CD14-positive monocyte (primary cell): ENCODE measurements around the gene GRM2. TPM values are rescaled to one million over a fixed set of nuclear protein-coding genes. Genes with fewer than 3 reads are reported as not detected.

ENCODE experiments used
- DNase-seq, 3 donors: peaks; one replicate each; pipeline ENCODE4 v3.0.0-alpha.2; 2011 to 2022
- H2AFZ ChIP-seq: 2 replicates; pipeline ENCODE4 v1.6.0; 2012; ENCODE audit warnings: mild to moderate bottlenecking, low read depth, low read length, inconsistent platforms; ENCODE audit not compliant: insufficient read depth, poor library complexity, severe bottlenecking
- H3K27ac ChIP-seq, 2 donors: 1 replicate in 1 of 2; 2 replicates in 1 of 2; pipeline ENCODE4 v1.5.1; 2012 to 2013; ENCODE audit warnings: low read length in 2 of 2, control low read depth in 1 of 2, inconsistent platforms in 1 of 2, low read depth in 1 of 2, mild to moderate bottlenecking in 1 of 2
- H3K27me3 ChIP-seq, 2 donors: one replicate each; pipeline versions ENCODE4 v1.6.0 to v1.6.1; 2011 to 2013; ENCODE audit warnings: low read length in 2 of 2; ENCODE audit not compliant: control insufficient read depth in 2 of 2, insufficient read depth in 2 of 2
- H3K36me3 ChIP-seq, 2 donors: replicated peaks in 1 of 2; 1 replicate in 1 of 2; 2 replicates in 1 of 2; pipeline versions ENCODE4 v1.5.1 to v1.6.1; 2012 to 2013; ENCODE audit warnings: low read length in 2 of 2, control low read depth in 1 of 2, inconsistent platforms in 1 of 2, mild to moderate bottlenecking in 1 of 2; ENCODE audit not compliant: insufficient read depth in 2 of 2, control insufficient read depth in 1 of 2
- H3K4me1 ChIP-seq, 2 donors: 1 replicate in 1 of 2; 2 replicates in 1 of 2; pipeline versions ENCODE4 v1.5.1 to v1.6.1; 2012 to 2013; ENCODE audit warnings: low read length in 2 of 2, control low read depth in 1 of 2, inconsistent platforms in 1 of 2, mild to moderate bottlenecking in 1 of 2, moderate library complexity in 1 of 2; ENCODE audit not compliant: insufficient read depth in 2 of 2, control insufficient read depth in 1 of 2
- H3K4me2 ChIP-seq: replicated peaks from 2 replicates; pipeline ENCODE3; 2012; ENCODE audit warnings: low read length, moderate library complexity, mild to moderate bottlenecking; ENCODE audit not compliant: poor library complexity, severe bottlenecking; ENCODE audit errors: extremely low read depth
- H3K4me3 ChIP-seq, 3 experiments: fragments of 200-600 bp in 1 of 3; sonication (generic) in 1 of 3; replicated peaks in 1 of 3; 1 replicate in 2 of 3; 2 replicates in 1 of 3; pipeline ENCODE4 v1.5.1; 2011 to 2013; ENCODE audit warnings: low read length in 3 of 3, mild to moderate bottlenecking in 3 of 3, control low read depth in 2 of 3, low read depth in 2 of 3, inconsistent platforms in 1 of 3, moderate library complexity in 1 of 3
- H3K79me2 ChIP-seq: 2 replicates; pipeline ENCODE4 v1.6.0; 2012; ENCODE audit warnings: mild to moderate bottlenecking, control low read depth, inconsistent platforms, low read length, moderate library complexity; ENCODE audit not compliant: insufficient read depth
- H3K9ac ChIP-seq: 2 replicates; pipeline ENCODE4 v1.6.0; 2017; ENCODE audit warnings: low read length, mild to moderate bottlenecking; ENCODE audit not compliant: insufficient read depth, poor library complexity, severe bottlenecking
- H3K9me3 ChIP-seq, 2 donors: replicated peaks in 1 of 2; 1 replicate in 1 of 2; 2 replicates in 1 of 2; pipeline versions ENCODE4 v1.5.1 to v1.6.1; 2012 to 2013; ENCODE audit warnings: low read length in 2 of 2, control low read depth in 1 of 2; ENCODE audit not compliant: control insufficient read depth in 1 of 2, insufficient read depth in 1 of 2
- H4K20me1 ChIP-seq: 2 replicates; pipeline ENCODE4 v1.6.0; 2012; ENCODE audit warnings: mild to moderate bottlenecking, low read length, control low read depth, moderate library complexity; ENCODE audit not compliant: insufficient read depth
- H3K27ac Mint-ChIP-seq, 7 donors: one replicate each; pipeline ENCODE4 v1.8.0; 2020; ENCODE audit warnings: mild to moderate bottlenecking in 7 of 7, mixed read lengths in 7 of 7, moderate library complexity in 6 of 7, inconsistent platforms in 2 of 7
- H3K27me3 Mint-ChIP-seq, 3 donors: one replicate each; pipeline ENCODE4 v1.8.0; 2021 to 2022; ENCODE audit warnings: low read depth in 3 of 3, mild to moderate bottlenecking in 3 of 3, mixed read lengths in 3 of 3, moderate library complexity in 3 of 3, inconsistent platforms in 1 of 3
- H3K36me3 Mint-ChIP-seq, 2 donors: one replicate each; pipeline ENCODE4 v1.8.0; 2020; ENCODE audit warnings: mixed read lengths in 2 of 2, inconsistent platforms in 1 of 2, mild to moderate bottlenecking in 1 of 2
- H3K4me1 Mint-ChIP-seq: one replicate; pipeline ENCODE4 v1.8.0; 2020; ENCODE audit warnings: mild to moderate bottlenecking, mixed read lengths
- H3K4me3 Mint-ChIP-seq, 2 donors: one replicate each; pipeline ENCODE4 v1.8.0; 2020; ENCODE audit warnings: mild to moderate bottlenecking in 2 of 2, mixed read lengths in 2 of 2, moderate library complexity in 1 of 2
- H3K9me3 Mint-ChIP-seq, 7 donors: one replicate each; pipeline ENCODE4 v1.8.0; 2020 to 2022; ENCODE audit warnings: mixed read lengths in 7 of 7, mild to moderate bottlenecking in 6 of 7, moderate library complexity in 6 of 7, inconsistent platforms in 2 of 7
- WGBS: methylation state at CpG from one replicate; pipeline ENCODE4 v1.1.5; 2013; ENCODE audit warnings: missing lambda C conversion rate; ENCODE audit not compliant: insufficient coverage; 5-methylcytosine and 5-hydroxymethylcytosine counted together
- intact Hi-C, 2 donors: fragments of 100-400 bp; cut with micrococcal nuclease; formaldehyde crosslinking; loops; one replicate each; pipeline versions ENCODE4 v1.15.0 to v1.15.1; 2023
- polyA plus RNA-seq, 3 donors: library from polyadenylated mRNA; depleted of rRNA in 1 of 3; unstranded in 2 of 3; stranded (reverse) in 1 of 3; fragments of 300-500 nt in 2 of 3; fragments of >200 nt in 1 of 3; fragmentation: Illumina TruSeq in 2 of 3; gene quantifications; 1 replicate in 2 of 3; 2 replicates in 1 of 3; pipeline ENCODE4 v1.2.3, GENCODE V29; 2012 to 2021
- TF ChIP-seq, protein P1 (sequence below): fragments of 200-600 bp; IDR thresholded peaks from one replicate; pipeline ENCODE4 v1.8.0; 2022; ENCODE audit warnings: antibody characterized with exemption, mild to moderate bottlenecking

Gene GRM2
- polyA plus RNA-seq, 3 donors: 0.72 TPM; not detected in 2

DNA sequence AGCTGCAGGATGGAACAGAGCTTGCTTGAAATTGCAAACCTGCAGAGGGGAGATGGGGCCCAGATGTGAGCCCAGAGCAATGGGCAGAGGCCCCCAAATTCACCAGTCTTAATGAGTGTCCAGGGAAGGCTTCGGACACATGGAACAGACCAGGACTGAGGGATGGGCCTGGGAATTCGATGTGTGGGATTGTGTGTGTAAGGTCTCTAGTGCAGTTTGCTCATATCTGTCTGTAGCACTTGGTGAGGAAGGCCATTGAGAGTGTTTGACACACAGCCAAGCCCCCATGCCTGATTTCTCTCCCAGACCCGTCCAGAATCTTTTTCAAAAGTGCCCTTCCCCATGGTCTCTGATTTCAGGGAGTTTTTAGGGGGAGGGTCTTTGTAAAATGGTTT lies 18.7 kb upstream of the GRM2 start:
- H3K36me3 ChIP-seq: peaks cover 64 to 95% of the 10 kb centered on the region in 2 donors
- TF ChIP-seq, protein P1, sequence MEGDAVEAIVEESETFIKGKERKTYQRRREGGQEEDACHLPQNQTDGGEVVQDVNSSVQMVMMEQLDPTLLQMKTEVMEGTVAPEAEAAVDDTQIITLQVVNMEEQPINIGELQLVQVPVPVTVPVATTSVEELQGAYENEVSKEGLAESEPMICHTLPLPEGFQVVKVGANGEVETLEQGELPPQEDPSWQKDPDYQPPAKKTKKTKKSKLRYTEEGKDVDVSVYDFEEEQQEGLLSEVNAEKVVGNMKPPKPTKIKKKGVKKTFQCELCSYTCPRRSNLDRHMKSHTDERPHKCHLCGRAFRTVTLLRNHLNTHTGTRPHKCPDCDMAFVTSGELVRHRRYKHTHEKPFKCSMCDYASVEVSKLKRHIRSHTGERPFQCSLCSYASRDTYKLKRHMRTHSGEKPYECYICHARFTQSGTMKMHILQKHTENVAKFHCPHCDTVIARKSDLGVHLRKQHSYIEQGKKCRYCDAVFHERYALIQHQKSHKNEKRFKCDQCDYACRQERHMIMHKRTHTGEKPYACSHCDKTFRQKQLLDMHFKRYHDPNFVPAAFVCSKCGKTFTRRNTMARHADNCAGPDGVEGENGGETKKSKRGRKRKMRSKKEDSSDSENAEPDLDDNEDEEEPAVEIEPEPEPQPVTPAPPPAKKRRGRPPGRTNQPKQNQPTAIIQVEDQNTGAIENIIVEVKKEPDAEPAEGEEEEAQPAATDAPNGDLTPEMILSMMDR: no peak
- peaks cover 18% of the 10 kb centered on the region for H3K79me2 ChIP-seq
- H3K9ac ChIP-seq: no peak overlapping the region
- peak overlapping the region in 1 of 2 donors; percentile 72 for H3K27ac ChIP-seq
- no peak overlapping the region for H3K4me3 Mint-ChIP-seq
- no peak for DNase-seq
- H3K27me3 Mint-ChIP-seq: peaks cover 0 to 3% (median 3%) of the 10 kb centered on the region in 3 donors
- no peaks in the 10 kb centered on the region for H3K27me3 ChIP-seq
- intact Hi-C loops: no loop called here
- H3K27ac Mint-ChIP-seq: peak overlapping the region in 1 of 7 donors; percentile 15
- H3K4me1 Mint-ChIP-seq: peaks cover 40% of the 10 kb centered on the region
- no peak overlapping the region for H2AFZ ChIP-seq
- peaks cover 18% of the 10 kb centered on the region in 2 donors for H3K4me1 ChIP-seq
- H4K20me1 ChIP-seq: peaks cover 72% of the 10 kb centered on the region
- H3K4me2 ChIP-seq: no peak overlapping the region
- WGBS: 100% methylated on average over 2 of the region's 3 CpGs
- H3K9me3 Mint-ChIP-seq: no peaks in the 10 kb centered on the region
- H3K36me3 Mint-ChIP-seq: peaks cover 78 to 90% of the 10 kb centered on the region in 2 donors
- no peak overlapping the region for H3K4me3 ChIP-seq
- no peaks in the 10 kb centered on the region for H3K9me3 ChIP-seq

GRCh38 chr3:51691021-51691420 lies 15.8 kb upstream of the GRM2 start:
- H3K36me3 Mint-ChIP-seq: peaks cover 76 to 90% of the 10 kb centered on the region in 2 donors
- H3K9ac ChIP-seq: no peak overlapping the region

More at GRCh38 chr3:51691021-51691420, 15.8 kb upstream of the GRM2 start:
- no peak for DNase-seq
- Mint-ChIP-seq H3K27me3 (peaks cover 0 to 3% (median under 1%) of the 10 kb centered on the region in 3 donors), H3K9me3 (no peaks in the 10 kb centered on the region), H3K4me3 (no peak overlapping the region), H3K27ac (peak overlapping the region in 2 of 7 donors; percentile 20 to 68), H3K4me1 (peaks cover 21% of the 10 kb centered on the region)
- peak overlapping the region in 1 of 2 donors; percentile 6 for H3K27ac ChIP-seq
- peaks cover 12% of the 10 kb centered on the region for H3K79me2 ChIP-seq
- TF ChIP-seq, protein P1: no peak
- H3K4me1 ChIP-seq: peaks cover 12% of the 10 kb centered on the region in 2 donors
- no peak overlapping the region for H3K4me2 ChIP-seq
- H3K9me3 ChIP-seq: no peaks in the 10 kb centered on the region
- no peak overlapping the region for H3K4me3 ChIP-seq
- peaks cover 62% of the 10 kb centered on the region for H4K20me1 ChIP-seq
- WGBS: 65% methylated on average over 4 of the region's 5 CpGs
- no peak overlapping the region for H2AFZ ChIP-seq
- H3K27me3 ChIP-seq: no peaks in the 10 kb centered on the region
- intact Hi-C loops: no loop called here
- peaks cover 62 to 95% of the 10 kb centered on the region in 2 donors for H3K36me3 ChIP-seq
